ENCODE measurements around the gene SLC39A11. TPM values are rescaled to one million over a fixed set of nuclear protein-coding genes. Genes with fewer than 3 reads are reported as not detected.

SLC39A11 gene
- total and polyA plus RNA-seq, 2 experiments from 2014 or later, result 11.7 to 16.4 TPM

DNA sequence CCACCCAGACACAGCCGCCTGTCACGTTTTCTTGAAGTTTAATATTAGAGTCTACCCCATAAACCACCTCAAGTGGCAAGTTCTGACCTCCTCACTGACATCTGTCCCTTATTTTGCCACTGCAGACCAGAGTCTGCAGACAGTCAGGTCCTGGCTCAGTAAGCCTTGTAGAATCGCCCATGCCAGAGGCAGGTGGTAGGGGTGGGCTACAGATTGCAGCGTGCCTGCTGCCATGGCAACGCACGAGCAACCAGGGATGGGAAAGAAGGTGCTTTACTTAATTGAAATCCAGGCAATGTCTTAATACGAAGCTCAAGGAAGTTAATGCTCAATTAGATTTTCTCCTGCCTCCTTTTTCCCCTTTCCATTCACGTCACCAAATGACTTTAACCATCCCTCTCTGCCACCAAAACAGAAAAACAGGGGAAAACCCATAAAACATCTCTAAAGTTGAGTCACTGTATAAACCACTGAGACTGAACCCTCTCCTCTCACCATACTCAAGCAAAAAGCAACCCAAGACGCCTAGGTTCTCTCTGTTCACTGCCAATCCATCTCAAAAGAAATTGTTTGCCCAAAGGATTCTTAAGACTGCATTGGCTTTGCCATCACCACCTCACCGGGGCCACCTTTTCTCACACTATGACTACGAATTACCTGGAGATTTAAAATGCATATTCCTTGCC is 228.8 kb downstream of the SLC39A11 start:
- no peak for DNase-seq
- Histone ChIP-seq H3K4me2 (ENCODE audit: unreplicated experiment) (no peak overlapping the region), H3K27ac (no peak overlapping the region), H2AFZ (no peak overlapping the region), H3K9me3 (ENCODE audit: low read depth) (no peaks in the 10 kb centered on the region), H4K20me1 (ENCODE audit: insufficient read depth) (no peaks in the 10 kb centered on the region), H3K79me2 (ENCODE audit: insufficient read depth) (no peaks in the 10 kb centered on the region), H3K27me3 (replicated peaks; ENCODE audit: insufficient read depth) (no peaks in the 10 kb centered on the region), H3K9me2 (ENCODE audit: insufficient read depth) (no peaks in the 10 kb centered on the region), H3K36me3 (ENCODE audit: low read depth) (no peaks in the 10 kb centered on the region), H3F3A (ENCODE audit: insufficient read depth) (no peaks in the 10 kb centered on the region), H3K4me3 (no peak overlapping the region), H3K9ac (no peak overlapping the region), H3K4me1 (ENCODE audit: insufficient read depth) (no peaks in the 10 kb centered on the region)
- TF ChIP-seq EZH2phosphoT487 (IDR thresholded peaks at IDR 0.05; ENCODE audit: insufficient read depth, low read depth), result no peak
- no peak for TF ChIP-seq EZH2 (IDR thresholded peaks at IDR 0.05; ENCODE audit: insufficient read depth, poor library complexity, severe bottlenecking)
- in situ Hi-C loops (cut with MboI), result no loop called here
- 84 to 87% methylated on average over 11 of the region's 11 CpGs for WGBS, 2 experiments (ENCODE audit: low coverage in 1 of 2, low lambda C conversion rate in 2 of 2, missing lambda C conversion rate in 2 of 2)

DNA sequence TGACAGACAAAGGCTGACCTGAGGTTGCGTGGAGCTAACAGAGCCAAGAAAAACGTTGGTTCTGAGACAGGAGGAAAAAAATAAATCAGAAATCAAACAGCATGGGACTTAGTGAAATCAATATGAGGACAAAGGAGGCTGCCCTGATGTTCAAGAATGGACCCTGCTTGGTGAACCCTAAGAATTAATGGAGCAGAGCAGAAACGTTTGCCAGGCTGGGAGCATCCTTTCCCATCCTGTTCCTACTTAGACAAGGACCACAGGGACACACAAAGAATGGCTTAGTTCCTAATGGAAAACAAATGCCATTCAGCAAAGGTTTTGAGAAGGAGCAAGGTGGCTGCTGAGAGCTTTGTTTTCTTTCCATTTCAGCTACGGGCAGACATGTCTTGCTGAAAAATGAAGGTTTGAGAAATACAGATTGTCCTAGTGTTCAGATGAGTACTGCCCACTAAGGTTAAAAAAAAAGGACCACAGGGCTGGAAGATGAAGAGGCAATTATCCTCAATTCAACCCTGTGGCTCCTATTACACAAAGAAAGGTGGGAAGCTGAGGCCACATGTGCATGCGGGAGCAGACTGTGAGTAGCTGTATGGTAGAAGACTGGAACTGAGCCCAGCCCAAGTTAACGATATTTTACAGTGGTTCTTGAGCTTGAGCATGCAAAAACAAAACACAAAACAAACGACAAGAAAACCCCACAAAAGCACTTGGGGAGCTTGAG is 230.1 kb downstream of the SLC39A11 start:
- H3F3A ChIP-seq (ENCODE audit: insufficient read depth), result no peaks in the 10 kb centered on the region
- H3K9ac ChIP-seq, result no peak overlapping the region
- no peak overlapping the region for H2AFZ ChIP-seq
- H3K27ac ChIP-seq, result no peak overlapping the region
- H3K9me3 ChIP-seq (ENCODE audit: low read depth), result no peaks in the 10 kb centered on the region
- WGBS, 2 experiments (ENCODE audit: low coverage in 1 of 2, low lambda C conversion rate in 2 of 2, missing lambda C conversion rate in 2 of 2), result 65 to 67% methylated on average over 7 of the region's 7 CpGs
- in situ Hi-C loops (cut with MboI), result no loop called here
- H4K20me1 ChIP-seq (ENCODE audit: insufficient read depth), result no peaks in the 10 kb centered on the region
- H3K36me3 ChIP-seq (ENCODE audit: low read depth), result no peaks in the 10 kb centered on the region
- no peaks in the 10 kb centered on the region for H3K9me2 ChIP-seq (ENCODE audit: insufficient read depth)
- no peak overlapping the region for H3K4me2 ChIP-seq (ENCODE audit: unreplicated experiment)
- H3K27me3 ChIP-seq (replicated peaks; ENCODE audit: insufficient read depth), result no peaks in the 10 kb centered on the region
- TF ChIP-seq EZH2phosphoT487 (IDR thresholded peaks at IDR 0.05; ENCODE audit: insufficient read depth, low read depth) (no peak), EZH2 (IDR thresholded peaks at IDR 0.05; ENCODE audit: insufficient read depth, poor library complexity, severe bottlenecking) (no peak)
- H3K79me2 ChIP-seq (ENCODE audit: insufficient read depth), result no peaks in the 10 kb centered on the region
- no peak for DNase-seq
- no peaks in the 10 kb centered on the region for H3K4me1 ChIP-seq (ENCODE audit: insufficient read depth)
- no peak overlapping the region for H3K4me3 ChIP-seq

DNA sequence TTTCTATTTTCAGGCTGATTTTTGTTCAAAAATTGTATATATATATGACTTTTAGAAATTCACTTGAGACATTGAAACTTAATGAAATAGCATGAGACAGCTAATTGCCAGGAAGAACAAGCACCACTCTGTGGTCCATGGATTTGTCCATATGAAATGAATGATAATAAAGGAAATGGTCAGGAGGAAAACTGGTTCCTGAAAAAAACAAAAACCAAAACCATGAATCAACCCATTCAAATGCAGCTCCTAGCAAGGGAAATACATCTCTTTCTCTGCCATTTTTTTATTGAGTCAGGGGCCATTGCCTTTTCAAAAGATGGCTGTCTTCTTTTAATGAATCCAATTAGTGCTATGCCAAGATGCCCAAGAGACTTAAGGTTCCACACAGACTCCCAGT is 230.7 kb downstream of the SLC39A11 start:
- H3K9me3 ChIP-seq (ENCODE audit: low read depth), result no peaks in the 10 kb centered on the region
- no peaks in the 10 kb centered on the region for H3K4me1 ChIP-seq (ENCODE audit: insufficient read depth)
- H3K9me2 ChIP-seq (ENCODE audit: insufficient read depth), result no peaks in the 10 kb centered on the region
- no peaks in the 10 kb centered on the region for H4K20me1 ChIP-seq (ENCODE audit: insufficient read depth)
- no peaks in the 10 kb centered on the region for H3K27me3 ChIP-seq (replicated peaks; ENCODE audit: insufficient read depth)
- H3K27ac ChIP-seq, result no peak overlapping the region
- H3K36me3 ChIP-seq (ENCODE audit: low read depth), result no peaks in the 10 kb centered on the region
- no peak for TF ChIP-seq EZH2phosphoT487 (IDR thresholded peaks at IDR 0.05; ENCODE audit: insufficient read depth, low read depth)
- no peak for TF ChIP-seq EZH2 (IDR thresholded peaks at IDR 0.05; ENCODE audit: insufficient read depth, poor library complexity, severe bottlenecking)
- H3K4me3 ChIP-seq, result no peak overlapping the region
- H3K4me2 ChIP-seq (ENCODE audit: unreplicated experiment), result no peak overlapping the region
- H3K9ac ChIP-seq, result no peak overlapping the region
- H3K79me2 ChIP-seq (ENCODE audit: insufficient read depth), result no peaks in the 10 kb centered on the region
- no peak for DNase-seq
- no peak overlapping the region for H2AFZ ChIP-seq
- in situ Hi-C loops (cut with MboI), result no loop called here
- H3F3A ChIP-seq (ENCODE audit: insufficient read depth), result no peaks in the 10 kb centered on the region

DNA sequence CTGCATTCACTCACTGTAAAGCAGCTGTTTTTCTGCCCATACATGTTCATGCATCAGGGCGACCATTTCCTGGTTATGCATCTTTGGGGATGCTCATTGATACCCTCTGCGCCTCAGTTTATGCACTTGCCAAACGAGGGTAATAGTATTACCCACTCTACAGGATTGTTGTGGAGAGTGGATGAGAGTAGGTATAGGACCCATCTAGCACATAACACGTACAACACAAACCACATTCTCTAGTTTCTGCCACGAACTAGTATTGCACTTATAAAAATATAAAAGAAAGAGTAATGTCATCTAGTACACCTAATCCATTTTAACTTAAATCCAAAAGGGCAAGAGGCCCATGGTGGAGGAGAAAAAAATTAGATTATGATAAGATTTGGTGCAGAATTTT is 231.7 kb downstream of the SLC39A11 start:
- H3K4me1 ChIP-seq (ENCODE audit: insufficient read depth), result no peaks in the 10 kb centered on the region

More for the DNA sequence above, 231.7 kb downstream of the SLC39A11 start:
- TF ChIP-seq EZH2 (IDR thresholded peaks at IDR 0.05; ENCODE audit: insufficient read depth, poor library complexity, severe bottlenecking) (no peak), EZH2phosphoT487 (IDR thresholded peaks at IDR 0.05; ENCODE audit: insufficient read depth, low read depth) (no peak)
- Histone ChIP-seq H3K9me3 (ENCODE audit: low read depth) (no peaks in the 10 kb centered on the region), H4K20me1 (ENCODE audit: insufficient read depth) (no peaks in the 10 kb centered on the region), H3K36me3 (ENCODE audit: low read depth) (no peaks in the 10 kb centered on the region), H2AFZ (no peak overlapping the region), H3F3A (ENCODE audit: insufficient read depth) (no peaks in the 10 kb centered on the region), H3K9me2 (ENCODE audit: insufficient read depth) (no peaks in the 10 kb centered on the region), H3K27me3 (replicated peaks; ENCODE audit: insufficient read depth) (no peaks in the 10 kb centered on the region), H3K4me2 (ENCODE audit: unreplicated experiment) (no peak overlapping the region), H3K79me2 (ENCODE audit: insufficient read depth) (no peaks in the 10 kb centered on the region), H3K4me3 (no peak overlapping the region), H3K27ac (no peak overlapping the region), H3K9ac (no peak overlapping the region)
- WGBS, 2 experiments (ENCODE audit: low coverage in 1 of 2, low lambda C conversion rate in 2 of 2, missing lambda C conversion rate in 2 of 2), result 75 to 82% methylated on average over 5 of the region's 5 CpGs
- no peak for DNase-seq
- in situ Hi-C loops (cut with MboI), result no loop called here

All from GM23248 (cell line).